K562 (cell line): ENCODE results near the gene NUFIP2. TPM values are rescaled to one million over a fixed set of nuclear protein-coding genes. Genes with fewer than 3 reads are reported as not detected.

ENCODE experiments used
- ATAC-seq: fragments of 200-7000 bp; cut with Tn5 transposase; 3 replicates; pipeline ENCODE4 v1.9.1; 2020; ENCODE audit warnings: moderate library complexity
- BruUV-seq: library from RNA; stranded (reverse); fragments of 400-500 nt; replicated peaks from 2 replicates; lab custom pipeline; 2021; lab: Mats Ljungman, UMichigan
- CTCF ChIA-PET: fragments of 300-600 bp; formaldehyde crosslinking; extraction: SDS; loops from one replicate; lab custom pipeline; 2021; ENCODE audit warnings: low intra/inter-chr PET ratio; lab: Yijun Ruan, JAX
- POLR2A ChIA-PET: fragments of 300-600, 350-650 bp; sonication (Branson Sonifier 250); formaldehyde crosslinking; extraction: SDS; loops from one replicate; lab custom pipeline; 2021; ENCODE audit warnings: antibody characterized with exemption, inconsistent platforms; lab: Yijun Ruan, JAX
- DNase-seq, 4 experiments: peaks; one replicate each; pipeline versions ENCODE4 v3.0.0 to v3.0.0-alpha.2; 2011 to 2018; ENCODE audit warnings: low spot score in 3 of 4, mixed read lengths in 3 of 4; ENCODE audit errors: extremely low read depth in 1 of 4
- FAIRE-seq: peaks from 2 replicates; lab custom pipeline; 2011; peaks lifted over from hg19 to GRCh38; lab: Jason Lieb, UNC
- H2AFZ ChIP-seq: 2 replicates; pipeline ENCODE4 v1.6.0; 2011; ENCODE audit warnings: low read depth, low read length, control low read depth, inconsistent platforms
- H3K27ac ChIP-seq: fragments of 200-600 bp; 3 replicates; pipeline ENCODE4 v1.8.0; 2011; ENCODE audit warnings: low read depth, mild to moderate bottlenecking, control low read depth, inconsistent platforms, low read length, moderate library complexity, mixed read lengths; ENCODE audit errors: extremely low read depth
- H3K27me3 ChIP-seq, 2 experiments: fragments of 300-600 bp in 1 of 2; 2 replicates in 1 of 2; 3 replicates in 1 of 2; pipeline versions ENCODE4 v1.6.0 to v1.8.0; 2011; ENCODE audit warnings: inconsistent platforms in 2 of 2, low read length in 2 of 2, mild to moderate bottlenecking in 1 of 2, mixed read lengths in 1 of 2, moderate library complexity in 1 of 2; ENCODE audit not compliant: control insufficient read depth in 2 of 2, insufficient read depth in 2 of 2
- H3K36me3 ChIP-seq: fragments of 300-600 bp; 3 replicates; pipeline ENCODE4 v1.8.0; 2011; ENCODE audit warnings: mild to moderate bottlenecking, low read length, inconsistent platforms; ENCODE audit not compliant: control insufficient read depth, insufficient read depth
- H3K4me1 ChIP-seq, 2 experiments: fragments of 200-600 bp in 1 of 2; replicated peaks in 1 of 2; 2 replicates in 1 of 2; 3 replicates in 1 of 2; pipeline versions ENCODE4 v1.5.1 to v1.8.0; 2011; ENCODE audit warnings: inconsistent platforms in 2 of 2, low read length in 2 of 2, mild to moderate bottlenecking in 1 of 2, mixed read lengths in 1 of 2, moderate library complexity in 1 of 2; ENCODE audit not compliant: control insufficient read depth in 2 of 2, insufficient read depth in 2 of 2
- H3K4me2 ChIP-seq: 2 replicates; pipeline ENCODE4 v1.6.1; 2011; ENCODE audit warnings: low read length, control low read depth, inconsistent platforms, mixed read lengths; ENCODE audit not compliant: insufficient read depth
- H3K4me3 ChIP-seq: fragments of 200-600 bp; sonication (generic), shearing (Covaris generic); 2 replicates; pipeline ENCODE4 v1.5.1; 2016; ENCODE audit warnings: control low read depth, inconsistent platforms
- H3K79me2 ChIP-seq: fragments of 200-600 bp; 3 replicates; pipeline ENCODE4 v1.8.0; 2011; ENCODE audit warnings: low read length, inconsistent platforms; ENCODE audit not compliant: control insufficient read depth, insufficient read depth
- H3K9ac ChIP-seq, 2 experiments: 2 replicates each; pipeline versions ENCODE4 v1.6.0 to v1.6.1; 2011; ENCODE audit warnings: low read depth in 2 of 2, low read length in 2 of 2, control low read depth in 1 of 2, inconsistent platforms in 1 of 2, mild to moderate bottlenecking in 1 of 2, mixed read lengths in 1 of 2; ENCODE audit not compliant: insufficient read depth in 1 of 2
- H3K9me1 ChIP-seq: one replicate; pipeline ENCODE4 v1.6.0; 2011; ENCODE audit warnings: inconsistent platforms, mild to moderate bottlenecking, low read length, moderate library complexity; ENCODE audit not compliant: control insufficient read depth, insufficient read depth
- H3K9me3 ChIP-seq: replicated peaks from 2 replicates; pipeline ENCODE4 v1.5.1; 2011; ENCODE audit warnings: low read depth, low read length, inconsistent platforms; ENCODE audit not compliant: control insufficient read depth, insufficient read depth
- H4K20me1 ChIP-seq: replicated peaks from 2 replicates; pipeline ENCODE4 v1.6.1; 2011; ENCODE audit warnings: low read length, inconsistent platforms, mixed read lengths; ENCODE audit not compliant: control insufficient read depth, insufficient read depth
- CEBPB ChIP-seq: fragments of 450-650 bp; IDR thresholded peaks from 2 replicates; pipeline ENCODE4 v1.6.1; 2016; ENCODE audit warnings: missing genetic modification characterization, missing compliant biosample characterization
- FOXJ3 ChIP-seq: sonication (generic); formaldehyde crosslinking; IDR thresholded peaks from 2 replicates; pipeline ENCODE4 v1.4.0; 2020; ENCODE audit warnings: mild to moderate bottlenecking, missing genetic modification reagents
- HDAC1 ChIP-seq, 2 experiments: fragments of 450-650 bp; IDR thresholded peaks; 2 replicates each; pipeline ENCODE4 v1.6.1; 2016 to 2017; ENCODE audit warnings: inconsistent platforms in 1 of 2, mild to moderate bottlenecking in 1 of 2, moderate library complexity in 1 of 2
- JUN ChIP-seq, 2 experiments: sonication (generic) in 1 of 2; formaldehyde crosslinking in 1 of 2; IDR thresholded peaks; 2 replicates each; pipeline versions ENCODE4 v1.6.1 to v1.8.0; 2012 to 2022; ENCODE audit warnings: borderline replicate concordance in 2 of 2, mild to moderate bottlenecking in 2 of 2, improper control_type of control experiment in 1 of 2, low read depth in 1 of 2, low read length in 1 of 2, missing genetic modification reagents in 1 of 2
- MCM5 ChIP-seq: fragments of 450-650 bp; IDR thresholded peaks from 2 replicates; pipeline ENCODE4 v1.6.1; 2016; ENCODE audit warnings: low read depth
- PHF8 ChIP-seq: fragments of 200-600 bp; sonication (generic); IDR thresholded peaks from 2 replicates; pipeline ENCODE4 v1.6.1; 2012; ENCODE audit warnings: mixed run types, mild to moderate bottlenecking, inconsistent platforms, low read length, moderate library complexity, borderline replicate concordance
- RBBP5 ChIP-seq: fragments of 200-600 bp; sonication (generic); IDR thresholded peaks from 2 replicates; pipeline ENCODE4 v1.6.1; 2012; ENCODE audit warnings: borderline replicate concordance, mild to moderate bottlenecking, low read length, control low read depth, inconsistent platforms; ENCODE audit not compliant: insufficient read depth, poor library complexity, severe bottlenecking
- RBM15 ChIP-seq: fragments of 200-400 bp; formaldehyde crosslinking; IDR thresholded peaks from 2 replicates; pipeline ENCODE4 v1.6.1; 2018; ENCODE audit warnings: mild to moderate bottlenecking, low read length, moderate library complexity; ENCODE audit not compliant: insufficient read depth
- SMAD4 ChIP-seq: fragments of 250-450 bp; sonication (Bioruptor Pico); conservative IDR thresholded peaks from 2 replicates; pipeline ENCODE4 v1.8.0; 2021; ENCODE audit warnings: inconsistent platforms, mild to moderate bottlenecking, moderate library complexity
- SP1 ChIP-seq: sonication (generic); formaldehyde crosslinking; IDR thresholded peaks from 2 replicates; pipeline ENCODE4 v1.8.1; 2022; ENCODE audit warnings: mild to moderate bottlenecking, missing genetic modification reagents
- STAT5B ChIP-seq: fragments of 250-450 bp; sonication (Bioruptor Pico); IDR thresholded peaks from 2 replicates; pipeline ENCODE4 v1.8.0; 2021; ENCODE audit warnings: mild to moderate bottlenecking, inconsistent platforms
- YBX1 ChIP-seq: fragments of 450-650 bp; IDR thresholded peaks from 2 replicates; pipeline ENCODE4 v1.7.1; 2016; ENCODE audit warnings: mild to moderate bottlenecking
- ZBTB12 ChIP-seq: fragments of 250-450 bp; sonication (Bioruptor Pico); IDR thresholded peaks from 2 replicates; pipeline ENCODE4 v1.4.0; 2020
- ZNF408 ChIP-seq: fragments of 250-450 bp; sonication (Bioruptor Pico); IDR thresholded peaks from 2 replicates; pipeline ENCODE4 v1.4.0; 2020; ENCODE audit warnings: low read depth, mild to moderate bottlenecking, moderate library complexity
- ZNF431 ChIP-seq: sonication (generic); formaldehyde crosslinking; IDR thresholded peaks from 2 replicates; pipeline ENCODE4 v1.8.0; 2022; ENCODE audit warnings: mild to moderate bottlenecking, missing genetic modification reagents
- ZNF77 ChIP-seq: fragments of 250-450 bp; sonication (Bioruptor Pico); IDR thresholded peaks from 2 replicates; pipeline ENCODE4 v1.5.0; 2020
- WGBS: fragments of 100-300 bp; shearing (Covaris generic); methylation state at CpG from one replicate; pipeline ENCODE4 v1.1.6; 2016; ENCODE audit warnings: low coverage, mixed read lengths; ENCODE audit not compliant: insufficient coverage; ENCODE audit errors: missing lambda C conversion rate; 5-methylcytosine and 5-hydroxymethylcytosine counted together
- in situ Hi-C: fragments of 300-500 bp; cut with MboI; formaldehyde crosslinking; loops from 4 replicates; pipeline ENCODE4 v1.15.0; 2018; ENCODE audit warnings: inconsistent platforms, mixed read lengths
- intact Hi-C: fragments of 100-400 bp; cut with micrococcal nuclease; formaldehyde crosslinking; loops from 2 replicates; pipeline ENCODE4 v1.14.2; 2022
- polyA plus RNA-seq, 8 experiments: library from polyadenylated mRNA; depleted of rRNA in 4 of 8; stranded (reverse) in 5 of 8; unstranded in 3 of 8; fragments of >200 nt; fragmentation: Nextera tagmentation in 2 of 8; fragmentation: Illumina TruSeq in 1 of 8; extraction: Ambion mirVana in 2 of 8; extraction: Trizol in 1 of 8; gene quantifications; 2 replicates each; pipeline versions ENCODE4 v1.2.1 to v1.2.3, GENCODE V29; 2011 to 2014; ENCODE audit warnings: inconsistent platforms in 1 of 8, missing spikeins in 1 of 8
- total RNA-seq, 7 experiments: library from RNA; depleted of rRNA in 6 of 7; stranded (reverse); fragments of >200 nt in 6 of 7; fragmentation: Illumina TruSeq in 2 of 7; extraction: Trizol in 2 of 7; gene quantifications; 2 replicates each; pipeline versions ENCODE4 v1.2.1 to v1.2.3, GENCODE V29; 2011 to 2021; ENCODE audit warnings: low replicate concordance in 1 of 7
- TF ChIP-seq, protein P1 (sequence below): fragments of 250-450 bp; sonication (Bioruptor Pico); IDR thresholded peaks from 2 replicates; pipeline ENCODE4 v1.9.0; 2021; ENCODE audit warnings: mild to moderate bottlenecking

The NUFIP2 gene
- total and polyA plus RNA-seq, 9 of the 15 experiments (the other 6 are each of a cell fraction or from before 2014, with no cell fraction given) = 4.9 to 40.7 (median 18.5) TPM

GRCh38 chr17:29342158-29342765, 48.3 kb upstream of the NUFIP2 start:
- CTCF ChIA-PET = no interaction called here
- in situ Hi-C loops = no loop called here
- no peaks in the 10 kb centered on the region; a peak in 1 of 5 replicates for H3K4me1 ChIP-seq

GRCh38 chr17:29341726-29342125, 47.8 kb upstream of the NUFIP2 start:
- no peaks in the 10 kb centered on the region for H3K36me3 ChIP-seq
- H4K20me1 ChIP-seq = no peaks in the 10 kb centered on the region
- H3K27ac ChIP-seq = no peak overlapping the region
- 0% methylated on average over 2 of the region's 2 CpGs for WGBS
- no peak overlapping the region for H3K4me2 ChIP-seq
- no peaks in the 10 kb centered on the region for H3K79me2 ChIP-seq
- no peak for ATAC-seq
- intact Hi-C loops = loop anchor here (5.0 kb wide), 1 partner anchor 49 kb away; the partner anchor contains the start of gene NUFIP2
- no peak overlapping the region for H3K9ac ChIP-seq
- no TSS peak for BruUV-seq
- H3K9me3 ChIP-seq = no peaks in the 10 kb centered on the region
- no peaks in the 10 kb centered on the region for H3K9me1 ChIP-seq
- no peak overlapping the region for H2AFZ ChIP-seq
- H3K4me1 ChIP-seq = no peaks in the 10 kb centered on the region; a peak in 1 of 5 replicates
- FAIRE-seq = no peak
- no peak for DNase-seq
- POLR2A ChIA-PET = interaction anchor here (0.9 kb wide), 1 partner anchor 11 kb away, joined by 3 read pairs; no protein-coding TSS in a partner anchor
- CTCF ChIA-PET = no interaction called here
- in situ Hi-C loops = no loop called here
- peaks cover 46 to 67% of the 10 kb centered on the region in 2 experiments for H3K27me3 ChIP-seq
- H3K4me3 ChIP-seq = no peak overlapping the region
- TF ChIP-seq JUN (IDR thresholded peaks at IDR 0.05; ENCODE audit: borderline replicate concordance, low read depth, low read length) (no peak), JUN (CRISPR knock-in tag; IDR thresholded peaks at IDR 0.05; ENCODE audit: borderline replicate concordance) (no peak), STAT5B (CRISPR knock-in tag) (no peak), ZNF77 (no peak), PHF8 (no peak), SMAD4 (CRISPR knock-in tag) (no peak), CEBPB (tag) (peak; percentile 67; the same call in 1 of the 2 replicates), SP1 (CRISPR knock-in tag) (no peak), RBBP5 (no peak), YBX1 (no peak), ZBTB12 (no peak), MCM5 (no peak)
- TF ChIP-seq, protein P1, sequence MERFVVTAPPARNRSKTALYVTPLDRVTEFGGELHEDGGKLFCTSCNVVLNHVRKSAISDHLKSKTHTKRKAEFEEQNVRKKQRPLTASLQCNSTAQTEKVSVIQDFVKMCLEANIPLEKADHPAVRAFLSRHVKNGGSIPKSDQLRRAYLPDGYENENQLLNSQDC (CRISPR knock-in tag) = no peak

More at GRCh38 chr17:29342158-29342765, 48.3 kb upstream of the NUFIP2 start:
- no peak for DNase-seq
- intact Hi-C loops = loop anchor here (5.0 kb wide), 1 partner anchor 50 kb away; the partner anchor contains the start of gene NUFIP2
- no peak overlapping the region for H3K9ac ChIP-seq
- WGBS = 20% methylated on average over 11 of the region's 11 CpGs
- H4K20me1 ChIP-seq = no peaks in the 10 kb centered on the region
- POLR2A ChIA-PET = interaction anchor here (0.9 kb wide), 1 partner anchor 11 kb away, joined by 3 read pairs; no protein-coding TSS in a partner anchor
- TF ChIP-seq ZNF408 (CRISPR knock-in tag) (no peak), RBM15 (no peak), HDAC1 (IDR thresholded peaks at IDR 0.05) (no peak), FOXJ3 (CRISPR knock-in tag) (no peak), ZNF431 (CRISPR knock-in tag) (no peak)
- TF ChIP-seq, all 486 proteins: peak for 0
- H3K27me3 ChIP-seq = peaks cover 44 to 67% of the 10 kb centered on the region in 2 experiments
- BruUV-seq = no TSS peak
- H3K9me3 ChIP-seq = no peaks in the 10 kb centered on the region
- FAIRE-seq = no peak
- no peak overlapping the region for H3K4me3 ChIP-seq
- no peak overlapping the region for H3K27ac ChIP-seq
- H3K9me1 ChIP-seq = no peaks in the 10 kb centered on the region
- H3K79me2 ChIP-seq = no peaks in the 10 kb centered on the region
- no peak for ATAC-seq
- H2AFZ ChIP-seq = no peak overlapping the region
- H3K4me2 ChIP-seq = no peak overlapping the region
- H3K36me3 ChIP-seq = no peaks in the 10 kb centered on the region
